DOHH2 (cell line): ENCODE measurements around the gene ZMIZ1.

ENCODE experiments used
- H3F3A ChIP-seq: fragments of 200-600 bp; sonication (generic), shearing (Covaris generic); 2 replicates; pipeline ENCODE4 v1.6.0; 2016; ENCODE audit warnings: antibody characterized with exemption, mild to moderate bottlenecking; ENCODE audit not compliant: control insufficient read depth, insufficient read depth
- H3K27ac ChIP-seq: fragments of 200-600 bp; sonication (generic); 2 replicates; pipeline ENCODE4 v1.5.1; 2014; ENCODE audit warnings: low read depth, mild to moderate bottlenecking, low read length, moderate library complexity
- H3K27me3 ChIP-seq: fragments of 200-600 bp; sonication (generic); 2 replicates; pipeline ENCODE4 v1.6.1; 2014; ENCODE audit warnings: mild to moderate bottlenecking, low read length, mixed read lengths; ENCODE audit not compliant: control insufficient read depth
- H3K36me3 ChIP-seq: fragments of 200-600 bp; sonication (generic); 2 replicates; pipeline ENCODE4 v1.6.1; 2014; ENCODE audit warnings: mild to moderate bottlenecking, low read length, moderate library complexity, mixed read lengths; ENCODE audit not compliant: control insufficient read depth
- H3K4me1 ChIP-seq: fragments of 200-600 bp; sonication (generic); 2 replicates; pipeline ENCODE4 v1.6.1; 2014; ENCODE audit warnings: mild to moderate bottlenecking, low read length, mixed read lengths; ENCODE audit not compliant: control insufficient read depth
- H3K4me2 ChIP-seq: fragments of 200-600 bp; sonication (generic); 2 replicates; pipeline ENCODE4 v1.6.0; 2014; ENCODE audit warnings: mild to moderate bottlenecking, low read length, moderate library complexity
- H3K4me3 ChIP-seq: fragments of 200-600 bp; sonication (generic); 2 replicates; pipeline ENCODE4 v1.5.1; 2014; ENCODE audit warnings: mild to moderate bottlenecking, low read length, mixed read lengths
- H3K79me2 ChIP-seq: fragments of 200-600 bp; sonication (generic); 2 replicates; pipeline ENCODE4 v1.6.1; 2014; ENCODE audit warnings: mild to moderate bottlenecking, low read length, mixed read lengths; ENCODE audit not compliant: control insufficient read depth
- H3K9me2 ChIP-seq: fragments of 200-600 bp; sonication (generic); replicated peaks from 2 replicates; pipeline ENCODE4 v1.6.1; 2014; ENCODE audit warnings: mild to moderate bottlenecking, low read length, mixed read lengths; ENCODE audit not compliant: control insufficient read depth
- H3K9me3 ChIP-seq: fragments of 200-600 bp; sonication (generic); 2 replicates; pipeline ENCODE4 v1.6.1; 2014; ENCODE audit warnings: antibody characterized with exemption, low read length, mixed read lengths; ENCODE audit not compliant: control insufficient read depth, insufficient read depth
- H4K20me1 ChIP-seq: fragments of 200-600 bp; sonication (generic); 2 replicates; pipeline ENCODE4 v1.6.0; 2014; ENCODE audit warnings: low read depth, mild to moderate bottlenecking, antibody characterized with exemption, low read length, moderate library complexity; ENCODE audit not compliant: control insufficient read depth, insufficient read depth
- CTCF ChIP-seq: fragments of 200-600 bp; sonication (generic); IDR thresholded peaks from one replicate; pipeline ENCODE4 v1.5.1; 2014; ENCODE audit warnings: antibody characterized with exemption, mild to moderate bottlenecking, low read depth, low read length; ENCODE audit not compliant: poor library complexity, severe bottlenecking
- EZH2phosphoT487 ChIP-seq: fragments of 200-600 bp; sonication (generic); IDR thresholded peaks from 2 replicates; pipeline ENCODE4 v1.6.1; 2017; ENCODE audit warnings: borderline replicate concordance, mild to moderate bottlenecking, antibody characterized with exemption, low read length, moderate library complexity, mixed read lengths

Gene ZMIZ1

GRCh38 chr10:79193694-79194382 lies 125.1 kb downstream of the ZMIZ1 start:
- Histone ChIP-seq H3K36me3 (no peaks in the 10 kb centered on the region), H3F3A (no peaks in the 10 kb centered on the region)

GRCh38 chr10:79195091-79195923 lies 126.5 kb downstream of the ZMIZ1 start:
- Histone ChIP-seq H4K20me1 (no peaks in the 10 kb centered on the region), H3K9me2 (no peaks in the 10 kb centered on the region), H3K4me2 (no peak overlapping the region), H3K4me1 (peaks cover 18% of the 10 kb centered on the region), H3K27ac (no peak overlapping the region), H3K9me3 (no peaks in the 10 kb centered on the region), H3K4me3 (no peak overlapping the region), H3K36me3 (no peaks in the 10 kb centered on the region), H3K79me2 (no peaks in the 10 kb centered on the region), H3F3A (no peaks in the 10 kb centered on the region), H3K27me3 (peaks cover 24% of the 10 kb centered on the region)
- TF ChIP-seq CTCF, result peak; percentile 96
- no peak for TF ChIP-seq EZH2phosphoT487

More at GRCh38 chr10:79193694-79194382, 125.1 kb downstream of the ZMIZ1 start:
- no peak for TF ChIP-seq EZH2phosphoT487
- TF ChIP-seq CTCF, result no peak
- Histone ChIP-seq H3K4me1 (peaks cover 18% of the 10 kb centered on the region), H3K9me3 (no peaks in the 10 kb centered on the region), H3K27ac (no peak overlapping the region), H3K79me2 (no peaks in the 10 kb centered on the region), H3K27me3 (peaks cover 24% of the 10 kb centered on the region), H3K4me3 (no peak overlapping the region), H4K20me1 (no peaks in the 10 kb centered on the region; the same call in 1 of the 2 replicates), H3K9me2 (no peaks in the 10 kb centered on the region), H3K4me2 (peak overlapping the region; percentile 3; the same call in 1 of the 2 replicates)

- Histone ChIP-seq H3K9me3 (no peaks in the 10 kb centered on the region), H3K27me3 (peaks cover 24% of the 10 kb centered on the region), H3K9me2 (no peaks in the 10 kb centered on the region), H3K4me2 (no peak overlapping the region), H3F3A (no peaks in the 10 kb centered on the region), H3K4me3 (no peak overlapping the region), H3K36me3 (no peaks in the 10 kb centered on the region), H3K4me1 (peaks cover 11% of the 10 kb centered on the region), H3K27ac (no peak overlapping the region), H4K20me1 (no peaks in the 10 kb centered on the region), H3K79me2 (no peaks in the 10 kb centered on the region)
- no peak for TF ChIP-seq EZH2phosphoT487
- TF ChIP-seq CTCF, result peak; percentile 95
Observed at GRCh38 chr10:79196470-79197461, 128.0 kb downstream of the ZMIZ1 start.
